CD1c-positive myeloid dendritic cell (primary cell): ENCODE data around the gene NR5A1.

Source experiments
- DNase-seq: peaks from one replicate; pipeline ENCODE4 v3.0.0-alpha.2; 2016; ENCODE audit errors: extremely low spot score

NR5A1 gene

GRCh38 chr9:124514125-124514524 is 6.9 kb upstream of the NR5A1 start:
- DNase-seq, result no peak

- DNase-seq, result no peak
Observed at GRCh38 chr9:124513376-124513994, 6.3 kb upstream of the NR5A1 start.

- no peak for DNase-seq
Observed at GRCh38 chr9:124512806-124513204, 5.6 kb upstream of the NR5A1 start.

- DNase-seq, result no peak
Observed at GRCh38 chr9:124511891-124512805, 4.9 kb upstream of the NR5A1 start.

GRCh38 chr9:124511426-124511840 is 4.2 kb upstream of the NR5A1 start:
- no peak for DNase-seq

- DNase-seq, result no peak
Observed at GRCh38 chr9:124510650-124511425, 3.6 kb upstream of the NR5A1 start.

GRCh38 chr9:124507880-124508423 is 753 bp upstream of the NR5A1 start:
- DNase-seq, result no peak

GRCh38 chr9:124506433-124506832 is 766 bp downstream of the NR5A1 start:
- DNase-seq, result no peak

GRCh38 chr9:124505901-124506346 is 1.3 kb downstream of the NR5A1 start:
- no peak for DNase-seq

- no peak for DNase-seq
Observed at GRCh38 chr9:124505006-124505900, 1.9 kb downstream of the NR5A1 start.

GRCh38 chr9:124504530-124505005 is 2.6 kb downstream of the NR5A1 start:
- no peak for DNase-seq

GRCh38 chr9:124503713-124504529 is 3.3 kb downstream of the NR5A1 start:
- no peak for DNase-seq

GRCh38 chr9:124502711-124503702 is 4.2 kb downstream of the NR5A1 start:
- no peak for DNase-seq

- DNase-seq, result no peak
Observed at GRCh38 chr9:124501771-124502320, 5.4 kb downstream of the NR5A1 start.

- no peak for DNase-seq
Observed at GRCh38 chr9:124500796-124501611, 6.2 kb downstream of the NR5A1 start.

- DNase-seq, result no peak
Observed at GRCh38 chr9:124500028-124500795, 7.0 kb downstream of the NR5A1 start.

- DNase-seq, result peak; percentile 9
Observed at GRCh38 chr9:124499216-124499615, 8.0 kb downstream of the NR5A1 start.
